Activated gamma-delta T cell treated with Interleukin-2 at 50 U/mL for 16 hours (primary cell): ENCODE data around the gene PARVB.
A peak's percentile ranks its signal among the peaks of the same experiment; 100 is the strongest.

Experiments
- DNase-seq: peaks from one replicate; pipeline ENCODE4 v3.0.0-alpha.2; 2020

Gene PARVB

DNA sequence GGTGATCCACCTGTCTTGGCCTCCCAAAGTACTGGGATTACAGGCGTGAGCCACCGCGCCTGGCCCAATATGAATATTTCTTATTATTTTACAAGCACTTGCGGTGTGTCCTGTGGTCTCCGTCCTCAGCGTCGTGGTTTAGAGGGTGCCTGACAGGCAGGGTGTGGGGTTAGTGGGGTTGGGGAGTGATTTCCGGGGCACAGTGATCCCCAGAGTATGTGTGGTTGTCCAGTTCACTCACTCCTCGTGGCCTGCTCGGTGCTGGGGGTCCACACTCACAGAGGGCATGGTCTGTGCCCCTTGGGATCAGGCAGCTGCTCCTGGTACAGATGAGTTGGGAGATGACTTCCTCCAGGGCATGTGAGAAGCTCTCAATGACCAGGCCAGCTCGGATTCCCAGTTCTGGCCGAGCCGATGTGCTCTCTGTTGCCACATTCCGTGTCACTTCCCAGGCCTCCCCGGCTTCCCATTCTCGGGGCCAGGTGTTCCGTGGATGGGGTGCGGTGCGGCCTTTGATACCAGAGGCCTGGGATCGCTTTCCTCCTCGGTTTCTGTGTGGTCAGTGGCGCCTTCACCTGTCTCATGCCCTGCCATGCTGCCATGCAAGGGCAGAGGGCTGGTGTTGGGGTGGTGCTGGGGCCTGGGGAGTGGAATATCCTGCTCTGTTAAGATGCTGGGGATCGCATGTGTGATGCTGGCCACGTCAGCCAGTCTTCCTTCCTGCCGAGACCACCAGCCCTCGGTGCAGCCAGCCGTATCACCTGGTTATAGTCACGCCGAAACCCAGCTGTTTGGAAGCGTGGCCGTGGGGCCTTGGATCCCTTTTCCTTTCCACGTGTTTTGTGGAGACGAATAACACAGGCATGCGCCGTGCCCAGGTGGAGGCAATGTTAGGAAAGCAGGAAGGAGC, 39.6 kb downstream of the PARVB start:
- DNase-seq: no peak

DNA sequence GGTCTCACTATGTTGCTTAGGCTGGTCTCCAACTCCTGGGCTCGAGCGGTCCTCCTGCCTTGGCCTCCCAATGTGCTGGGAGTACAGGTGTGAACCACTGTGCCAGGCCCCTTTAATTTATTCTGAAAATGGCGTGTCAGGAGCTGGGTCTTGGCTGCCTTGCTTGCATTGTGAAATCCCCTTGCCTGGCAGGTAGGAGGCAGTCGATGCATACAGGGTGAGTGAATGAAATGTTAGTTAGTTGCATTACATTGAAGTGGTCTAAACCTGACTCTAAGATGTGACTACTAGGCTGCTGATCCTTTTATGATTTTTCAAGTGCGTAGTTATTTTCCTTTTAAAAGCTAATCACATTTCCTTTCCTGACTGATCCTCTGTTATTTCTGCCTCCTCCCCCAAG, 42.9 kb downstream of the PARVB start:
- DNase-seq: no peak

DNA sequence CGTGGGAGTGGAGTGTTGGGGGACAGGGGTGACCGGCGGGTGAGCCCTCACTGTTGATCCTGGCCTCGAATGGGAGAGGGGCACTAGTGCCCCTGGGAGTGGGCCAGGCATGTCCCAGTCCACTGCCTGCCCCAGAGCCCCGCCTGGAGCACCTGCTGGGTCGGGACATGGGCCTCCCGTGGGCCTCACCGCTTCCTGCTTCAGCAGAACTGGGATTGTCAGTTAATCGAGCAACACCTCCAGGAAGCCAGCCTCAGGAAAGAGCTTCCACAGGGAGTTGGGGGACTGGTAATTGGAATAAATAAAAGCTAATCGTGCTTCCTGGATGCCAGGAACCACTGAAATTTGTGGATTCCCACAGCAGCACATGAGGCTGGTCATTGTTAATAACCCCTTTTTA, 43.8 kb downstream of the PARVB start:
- DNase-seq: no peak

DNA sequence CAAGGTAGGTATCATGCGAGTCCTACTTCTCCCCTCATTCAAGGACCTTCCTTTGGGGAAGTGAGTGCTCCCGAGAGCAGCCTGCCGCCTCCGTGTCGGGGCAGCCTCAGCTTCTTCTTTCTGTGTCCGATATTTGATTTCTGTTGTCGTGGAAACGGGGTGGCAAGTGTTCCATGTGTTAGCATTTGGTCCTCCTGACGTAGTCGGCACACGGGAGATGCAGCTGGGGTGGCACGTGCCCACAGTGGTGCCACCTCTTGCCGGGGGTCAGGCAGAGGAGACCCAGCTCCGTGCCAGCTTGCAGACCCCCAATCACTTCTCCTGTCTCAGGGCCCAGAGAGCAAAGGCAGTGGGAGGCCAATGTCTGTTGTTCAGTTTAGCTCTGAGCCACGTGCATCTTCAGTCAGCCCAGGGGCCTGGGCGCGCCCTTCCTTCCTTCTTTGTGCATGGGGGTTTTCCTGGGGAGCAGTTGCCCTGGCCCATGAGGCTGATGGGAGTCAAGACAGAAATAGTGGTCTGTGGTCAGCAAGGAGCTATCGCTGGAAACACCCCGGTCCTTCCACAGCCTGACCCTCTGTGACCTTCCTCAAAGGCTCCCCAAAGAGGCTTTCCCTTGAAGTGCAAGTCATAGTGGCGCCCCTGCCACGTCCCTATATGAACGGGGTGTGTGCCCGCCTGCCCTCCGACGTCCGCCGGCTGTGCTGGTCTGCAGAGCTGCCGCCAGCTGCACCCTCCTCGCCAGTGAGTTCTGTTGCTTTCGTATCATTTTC, 44.5 kb downstream of the PARVB start:
- no peak for DNase-seq

DNA sequence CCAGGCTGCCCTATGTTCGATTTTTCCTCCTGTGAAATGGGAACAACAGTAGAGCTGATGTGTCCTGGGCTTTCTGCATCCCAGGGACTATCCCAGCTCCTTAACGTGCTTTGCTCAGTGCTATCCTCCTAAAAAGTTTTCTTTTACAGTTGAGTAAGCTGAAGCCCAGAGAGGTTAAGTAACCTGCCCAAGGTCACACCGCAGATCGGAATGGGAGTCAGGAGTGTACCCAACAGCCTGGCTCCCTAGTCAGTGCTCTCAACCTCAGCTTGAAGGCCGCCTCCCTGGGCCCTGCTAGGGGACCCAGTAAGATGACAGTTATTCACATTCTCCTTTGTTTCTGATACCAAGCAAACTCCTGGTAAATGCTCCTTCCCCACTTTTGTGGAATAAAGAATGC, 45.9 kb downstream of the PARVB start:
- DNase-seq: no peak

DNA sequence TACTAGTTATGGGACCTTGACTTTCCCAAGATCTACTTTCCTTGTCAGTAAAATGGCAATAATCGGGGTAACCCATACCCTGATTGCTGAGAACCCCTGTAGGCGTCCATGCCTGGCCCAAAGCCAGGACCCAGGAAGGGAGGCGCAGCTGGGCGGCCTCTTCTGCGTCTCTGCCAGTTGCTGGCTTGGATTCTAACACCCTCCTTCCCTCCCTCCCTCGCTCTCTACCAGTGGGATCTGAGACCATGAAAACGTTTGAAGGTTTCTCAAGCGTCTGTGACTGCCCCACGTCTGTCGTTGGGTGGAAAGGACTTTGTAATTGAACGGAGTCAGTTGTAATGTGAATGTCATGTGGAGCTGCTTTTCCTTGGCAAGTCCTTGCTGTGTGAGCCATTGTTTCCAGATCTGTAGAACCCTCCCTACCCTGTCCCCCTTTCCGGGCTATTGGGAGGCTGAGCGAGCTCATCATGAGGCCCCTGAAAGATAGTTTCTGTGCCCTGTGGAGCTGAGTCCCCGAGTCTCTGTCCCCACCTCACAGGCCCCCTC, 47.8 kb downstream of the PARVB start:
- DNase-seq: no peak

DNA sequence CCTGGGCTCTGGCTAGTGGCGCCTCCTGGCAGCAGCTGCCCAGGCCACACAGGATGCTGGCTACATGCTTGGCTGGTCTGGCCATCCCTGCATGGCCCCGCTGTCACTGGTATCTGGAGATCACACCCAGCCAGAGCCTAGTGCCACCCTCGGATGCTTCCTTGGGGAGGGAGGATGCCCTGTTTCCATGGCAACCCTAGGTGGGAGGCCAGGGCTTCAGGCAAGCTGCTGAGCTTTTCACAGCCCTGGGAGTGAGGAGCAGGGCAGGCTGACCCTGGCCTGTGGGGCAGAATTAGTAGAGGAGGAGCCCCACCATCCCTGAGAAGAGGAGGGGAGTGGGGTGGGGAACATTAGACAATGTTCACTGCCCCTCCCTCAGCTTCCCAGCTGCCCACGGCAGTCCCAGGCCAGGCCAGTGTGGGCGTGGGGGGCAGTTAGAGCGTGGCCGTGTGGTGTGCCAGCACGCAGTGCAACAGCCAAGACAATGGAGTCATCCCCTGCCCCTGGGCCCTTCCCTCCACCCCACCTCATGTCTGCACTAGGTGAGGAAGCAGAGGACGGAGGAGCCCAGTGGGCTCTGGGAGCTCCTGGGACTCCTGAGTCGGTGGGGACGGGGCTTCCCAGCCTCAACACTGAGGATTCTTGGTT, 50.4 kb downstream of the PARVB start:
- no peak for DNase-seq

DNA sequence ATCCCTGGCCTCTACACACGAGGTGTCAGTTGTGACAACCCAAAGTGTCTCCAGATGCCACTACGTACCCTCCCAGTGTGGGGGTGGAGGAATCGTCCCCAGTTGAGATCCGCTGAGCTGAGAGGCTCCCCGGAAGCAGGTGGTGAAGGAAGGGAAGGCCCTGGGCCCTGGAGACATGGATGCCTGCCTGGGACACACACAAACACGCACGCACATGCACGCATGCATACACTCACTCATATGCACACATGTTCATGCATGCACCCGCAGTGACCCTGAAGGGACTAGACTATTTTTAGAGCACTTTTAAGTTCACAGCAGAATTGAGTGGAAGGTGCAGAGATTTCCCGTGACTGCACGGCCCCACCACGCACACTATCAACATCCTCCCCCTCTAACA, 50.9 kb downstream of the PARVB start:
- no peak for DNase-seq

DNA sequence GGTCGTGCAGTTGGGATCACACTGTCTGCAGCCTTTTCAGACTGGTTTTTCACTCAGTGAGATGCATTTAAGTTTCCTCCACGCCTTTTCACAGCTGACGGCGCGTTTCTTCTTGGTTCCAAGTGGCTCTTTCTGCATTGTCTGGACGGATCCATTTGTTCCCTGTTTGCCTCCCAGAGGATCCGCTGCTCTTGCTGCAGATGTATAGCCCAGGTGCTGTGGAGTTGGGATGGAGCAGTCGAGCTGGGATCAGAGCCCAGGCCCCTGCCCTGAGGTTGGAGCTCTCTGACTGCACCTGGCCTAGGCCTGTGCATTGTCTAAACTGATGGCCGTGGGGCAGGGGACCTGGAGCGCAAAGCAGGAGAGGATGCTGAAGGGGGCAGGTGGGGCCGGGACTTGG, 51.6 kb downstream of the PARVB start:
- DNase-seq: no peak

DNA sequence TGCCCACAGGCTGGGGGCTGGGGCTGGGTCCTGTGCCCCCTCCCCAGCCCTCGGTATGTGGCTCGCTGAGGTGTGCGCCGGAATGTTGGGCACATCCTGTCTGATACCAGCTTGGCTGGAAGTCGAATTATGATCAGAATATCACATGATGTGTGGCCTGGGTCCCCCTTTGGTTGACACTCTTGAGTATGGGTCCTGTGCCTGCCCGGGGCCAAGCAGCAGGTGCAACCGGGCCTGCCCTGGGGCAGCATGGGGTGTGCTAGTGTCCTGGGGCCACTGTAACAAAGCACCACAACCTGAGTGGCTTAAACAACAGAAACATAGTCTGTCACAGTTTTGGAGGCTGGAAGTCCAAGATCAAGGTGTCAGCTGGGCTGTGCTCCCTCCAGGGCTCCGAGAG, 52.7 kb downstream of the PARVB start:
- no peak for DNase-seq

DNA sequence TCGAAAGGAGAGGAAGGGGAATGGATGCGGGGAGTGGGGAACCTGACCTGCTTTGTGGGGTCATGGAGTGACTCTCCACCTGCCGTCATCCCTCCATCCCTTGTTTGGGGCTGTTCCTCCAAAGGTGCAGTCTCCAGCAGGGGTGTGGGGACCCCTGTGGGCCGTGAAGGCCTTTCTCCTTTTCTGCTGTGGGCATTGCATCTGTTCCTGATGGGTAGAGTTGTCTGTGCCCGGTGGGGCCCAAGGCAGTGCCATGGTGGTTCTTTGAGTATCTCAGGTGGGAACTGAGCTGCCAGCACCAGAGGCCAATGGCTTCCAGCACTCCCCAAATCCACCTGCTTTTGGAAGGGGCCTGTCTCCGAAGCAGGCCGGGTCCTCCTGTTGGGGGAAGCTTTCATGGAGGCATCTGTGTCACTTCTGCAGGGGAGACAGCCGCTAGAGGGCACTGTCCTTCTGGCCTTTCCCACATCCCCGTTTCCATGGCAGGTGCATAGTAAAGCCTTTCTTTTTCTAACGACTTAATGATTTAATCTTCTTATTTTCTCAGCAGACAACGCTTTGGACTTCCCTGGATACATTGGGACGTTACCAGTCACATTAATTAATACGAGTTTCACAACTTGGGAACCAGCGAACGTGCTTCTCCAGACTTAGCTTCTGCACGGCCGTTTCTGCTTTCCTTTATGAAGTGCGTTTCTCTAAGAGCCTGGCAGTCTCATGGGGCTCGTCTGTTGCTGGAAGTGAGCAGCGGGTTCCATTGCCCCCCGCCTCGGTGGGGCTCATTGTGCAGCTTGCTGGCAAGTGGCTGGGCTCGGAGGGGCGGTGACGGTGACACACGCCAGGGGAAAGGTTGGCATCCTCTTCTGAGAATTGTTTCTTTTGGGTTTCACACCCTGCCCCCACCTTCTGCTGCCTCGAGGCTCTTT, 57.1 kb downstream of the PARVB start:
- peak; percentile 74 for DNase-seq

DNA sequence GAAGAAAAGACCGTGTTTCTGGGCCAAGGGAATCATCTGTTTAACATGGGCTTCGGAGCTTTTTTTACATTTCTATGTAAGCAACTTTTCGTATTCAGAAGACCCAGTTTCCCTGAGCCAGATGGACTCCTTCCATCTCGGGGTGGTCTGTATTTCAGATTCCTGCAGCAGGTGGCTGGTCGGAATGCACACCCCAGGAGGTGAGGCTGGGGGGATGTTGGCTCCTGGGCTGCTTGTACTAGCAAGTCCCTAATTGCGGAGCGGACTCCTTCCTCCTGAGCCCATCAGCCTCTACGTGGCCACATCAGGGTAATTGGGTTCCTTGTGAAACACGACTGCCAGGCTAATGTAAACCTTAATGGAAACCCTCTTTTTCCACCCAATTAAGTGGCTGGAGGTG, 58.7 kb downstream of the PARVB start:
- no peak for DNase-seq

DNA sequence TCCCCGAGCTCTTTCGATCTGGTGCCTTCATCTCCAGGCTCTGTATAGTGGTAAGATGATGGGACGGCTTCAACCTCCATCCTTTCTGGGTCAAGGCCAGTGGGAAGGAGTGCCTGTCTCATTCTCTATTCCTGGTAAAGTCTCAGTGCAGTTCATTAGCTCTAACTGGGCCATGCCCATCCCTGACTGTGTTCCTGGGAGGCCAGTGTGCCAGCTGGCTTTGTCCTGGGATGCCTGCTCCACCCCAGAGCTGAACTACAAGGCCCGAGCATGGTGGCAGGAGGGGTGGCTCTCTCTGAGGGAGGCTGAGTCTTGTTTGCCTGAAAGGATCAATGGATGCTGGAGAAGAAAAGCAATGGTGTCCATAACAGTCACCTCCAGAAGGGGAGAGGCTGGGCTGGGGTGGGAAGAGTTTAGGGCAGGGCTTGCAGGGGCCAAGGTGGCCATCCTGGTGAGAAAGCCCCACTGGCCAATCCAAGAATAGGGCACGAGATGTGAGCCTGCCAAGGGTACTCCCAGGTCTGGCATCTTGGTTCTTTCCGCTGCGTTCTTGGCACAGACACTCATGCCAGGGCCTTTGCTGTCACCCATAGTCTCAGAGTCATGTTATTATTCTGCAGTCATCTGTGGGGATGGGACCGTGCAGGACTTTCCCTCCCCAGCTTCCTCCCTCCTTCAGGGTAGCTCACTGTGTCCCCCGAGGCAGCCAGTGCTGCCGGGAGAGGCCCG, 60.1 kb downstream of the PARVB start:
- no peak for DNase-seq

DNA sequence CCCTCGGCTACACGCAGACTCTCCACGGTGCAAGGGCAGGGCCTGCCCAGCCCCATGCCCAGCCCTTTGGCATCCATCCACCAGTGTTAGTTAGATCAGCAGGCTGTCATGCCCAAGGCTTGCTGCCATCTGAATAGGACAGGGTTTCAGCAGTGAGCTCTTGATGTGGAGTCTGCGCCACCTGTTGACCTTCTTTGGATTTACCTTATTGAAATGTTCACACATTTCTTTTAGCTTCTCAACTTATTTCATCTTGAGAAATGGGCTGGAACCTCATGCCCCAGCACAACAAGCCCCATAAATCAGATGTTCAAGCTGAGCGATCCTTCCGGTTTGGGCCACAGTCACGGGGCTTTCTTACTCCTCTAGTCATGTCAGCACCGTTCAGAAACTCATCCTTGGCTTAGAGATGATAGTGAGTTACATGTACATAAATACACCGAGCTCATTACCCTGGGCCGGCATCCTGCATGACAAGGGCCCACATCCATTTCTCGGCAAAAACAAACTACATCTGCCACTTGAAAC, 61.7 kb downstream of the PARVB start:
- DNase-seq: peak; percentile 11

DNA sequence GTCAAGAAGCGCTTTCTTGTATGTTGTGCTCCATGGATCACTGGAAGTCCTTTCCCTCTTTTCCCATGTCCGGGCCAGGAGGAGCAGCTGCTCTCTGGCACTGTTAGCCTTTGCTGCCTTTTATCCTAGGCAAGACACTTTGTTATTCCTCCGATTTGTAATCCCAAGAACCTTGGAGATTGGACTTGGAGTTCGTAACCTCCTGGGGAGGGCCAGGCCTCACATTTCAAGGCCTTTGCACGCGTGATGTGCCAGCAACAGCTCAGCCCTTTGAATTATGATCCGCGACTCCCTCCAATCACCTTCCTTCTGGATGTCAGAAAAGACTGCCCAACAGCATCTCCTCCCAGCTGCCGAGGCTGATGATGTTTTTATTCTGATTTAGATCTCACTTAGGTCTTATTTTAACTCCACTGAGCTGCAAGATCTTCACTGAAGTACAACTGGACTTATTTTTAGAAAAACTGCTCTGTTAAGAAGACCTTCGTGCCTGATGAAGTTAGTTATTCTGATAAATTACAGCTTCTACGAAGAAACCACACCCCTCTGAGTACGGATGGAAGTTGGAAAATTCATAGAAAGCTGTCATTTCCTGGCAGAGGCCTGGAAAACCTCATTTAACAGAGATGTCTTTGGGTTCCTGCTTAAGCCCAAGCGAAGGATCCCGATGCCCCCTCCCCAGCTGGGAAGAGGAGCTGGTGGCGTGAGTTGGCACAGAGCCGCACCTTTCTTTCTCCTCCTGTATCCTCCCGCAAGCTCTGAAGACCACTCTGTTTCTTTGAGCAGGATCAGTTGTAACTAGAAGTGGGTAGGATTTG, 62.4 kb downstream of the PARVB start:
- DNase-seq: no peak

DNA sequence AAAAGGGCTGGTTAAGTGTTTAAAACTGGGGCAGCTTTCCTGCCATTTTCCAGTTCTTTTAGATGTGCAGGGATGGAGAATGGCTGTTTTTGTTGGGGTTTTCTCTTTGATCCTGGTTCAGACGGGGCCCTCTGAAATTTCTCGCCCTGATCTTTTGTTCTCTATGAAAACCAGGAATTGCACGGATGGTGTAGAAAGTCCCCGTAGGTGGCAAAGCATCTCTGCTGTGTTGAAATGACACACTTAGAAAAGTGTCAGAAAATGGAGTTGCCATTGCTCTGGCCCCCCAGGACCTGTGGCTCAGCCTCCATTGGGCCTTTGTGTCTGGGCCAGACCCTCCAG, 63.0 kb downstream of the PARVB start:
- DNase-seq: no peak

DNA sequence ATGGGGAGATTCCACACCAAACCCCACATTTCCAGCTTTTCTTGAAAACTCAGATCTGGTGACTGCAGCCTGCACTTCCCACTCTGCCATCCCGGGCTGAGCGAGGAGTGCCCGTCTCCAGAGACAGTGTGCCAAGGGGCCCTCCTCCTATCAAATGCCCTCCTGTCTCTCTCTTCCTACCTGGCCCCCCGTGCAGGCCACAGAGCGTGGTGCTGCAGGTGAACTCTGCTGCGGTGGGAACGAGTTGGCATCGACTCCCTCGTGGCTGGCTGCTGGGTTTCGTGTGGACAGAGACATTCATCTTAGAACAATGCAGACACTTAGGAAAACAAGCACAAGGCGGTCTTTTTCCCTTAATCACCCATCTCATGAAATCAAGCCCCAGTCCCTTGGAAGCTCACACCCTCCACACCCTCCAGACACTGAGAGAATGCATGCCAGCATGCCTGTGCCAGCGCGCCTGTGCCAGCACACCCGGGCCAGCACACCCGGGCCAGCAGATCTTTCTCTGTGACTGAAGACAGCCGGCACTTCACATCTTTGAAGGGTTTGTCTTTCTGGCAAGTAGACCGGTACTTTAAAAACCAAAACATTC, 65.0 kb downstream of the PARVB start:
- DNase-seq: no peak

DNA sequence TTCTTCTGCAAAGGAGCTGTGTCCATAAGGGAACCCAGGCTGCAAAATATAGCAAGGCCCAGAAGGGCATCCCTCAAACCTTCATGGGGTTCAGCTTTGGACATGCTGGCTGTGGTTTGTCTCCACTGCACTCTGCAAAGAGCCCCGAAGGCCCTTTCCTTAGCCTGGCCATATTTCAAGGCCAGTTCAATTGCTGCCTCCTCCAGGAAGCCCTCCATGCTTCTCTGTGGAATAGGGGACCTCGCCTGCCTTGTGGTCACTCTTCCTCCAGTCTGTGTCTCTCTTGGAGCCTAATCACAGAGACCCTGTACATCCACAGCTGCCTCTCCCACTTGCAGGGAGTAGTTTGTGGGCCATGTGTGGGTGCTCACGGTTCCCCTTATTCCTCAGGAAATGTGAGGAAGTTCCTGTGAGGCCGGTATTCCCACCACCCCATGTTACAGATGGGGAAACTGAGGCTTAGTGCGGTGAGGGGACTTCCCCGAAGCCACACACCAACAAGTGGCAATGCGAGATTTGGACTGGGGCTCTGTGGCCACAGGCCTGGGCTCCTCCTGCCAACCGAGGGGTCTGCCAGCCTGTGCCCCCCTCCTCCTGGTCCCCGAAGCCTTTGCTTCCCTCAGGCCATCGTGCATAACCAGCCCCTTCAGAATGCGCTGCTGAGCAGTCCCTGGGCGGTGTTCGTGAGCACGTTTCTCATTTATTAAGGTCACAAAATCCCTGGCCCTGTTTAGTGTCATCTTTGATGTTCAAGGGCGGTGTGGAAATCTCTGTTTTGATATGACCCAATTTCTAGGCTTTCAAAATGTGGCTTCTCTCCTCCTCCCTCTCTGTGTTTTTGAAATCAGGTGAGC, 65.8 kb downstream of the PARVB start:
- DNase-seq: no peak

DNA sequence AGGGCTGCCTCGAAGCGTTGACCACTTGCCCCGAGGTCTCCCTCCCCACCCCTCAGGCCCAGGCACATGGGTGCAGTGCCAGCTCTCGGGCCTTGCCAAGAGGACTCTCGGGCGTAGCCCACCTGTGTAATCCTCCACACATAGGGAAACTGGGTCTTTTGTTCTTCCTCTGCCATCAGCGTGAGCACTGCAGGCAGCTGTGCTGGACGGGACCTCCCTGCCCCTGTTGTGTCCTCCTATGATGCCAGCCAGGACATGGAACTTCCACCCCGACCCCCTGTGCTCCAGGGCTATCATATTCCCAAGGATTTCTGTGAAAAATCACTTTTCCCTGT, 66.4 kb downstream of the PARVB start:
- DNase-seq: no peak
